ENCODE measurements around the gene ANO1. TPM values are rescaled to one million over a fixed set of nuclear protein-coding genes. Genes with fewer than 3 reads are reported as not detected.

The ANO1 gene
- total and polyA plus RNA-seq, 2 of the 8 experiments (the other 6 are each of a cell fraction or from before 2014, with no cell fraction given), result 4.7 to 5.0 TPM

- TF ChIP-seq ZNF274 (IDR thresholded peaks at IDR 0.05; ENCODE audit: borderline replicate concordance, extremely low read depth, low read length), result no peak
- TF ChIP-seq RBBP5 (IDR thresholded peaks at IDR 0.05; ENCODE audit: borderline replicate concordance, low read depth, low read length), result no peak
- TF ChIP-seq RXRA (IDR thresholded peaks at IDR 0.05; ENCODE audit: insufficient read depth, low read depth, low read length), result no peak
- no peak for TF ChIP-seq POU5F1 (IDR thresholded peaks at IDR 0.05; ENCODE audit: low read depth, low read length)
- TF ChIP-seq ASH2L (IDR thresholded peaks at IDR 0.05; ENCODE audit: low read length), result no peak
- no peak for TF ChIP-seq POLR2AphosphoS5 (IDR thresholded peaks at IDR 0.05; ENCODE audit: low read depth, low read length)
- no peak for TF ChIP-seq SRF (IDR thresholded peaks at IDR 0.05; ENCODE audit: low read depth, low read length)
Observed at GRCh38 chr11:70065318-70066135, 12.6 kb upstream of the ANO1 start (continued).
